HAP-1 (cell line): ENCODE measurements around the gene LRRC14B.

Experiments used
- DNase-seq, 2 experiments: peaks; one replicate each; pipeline ENCODE4 v3.0.0-alpha.2; 2016 to 2020; ENCODE audit warnings: low spot score in 2 of 2
- H3K27me3 ChIP-seq: fragments of 250-450 bp; sonication (Bioruptor Pico); 2 replicates; pipeline ENCODE4 v1.5.1; 2020; ENCODE audit warnings: low read depth, mild to moderate bottlenecking, moderate library complexity
- H3K36me3 ChIP-seq: fragments of 250-450 bp; sonication (Bioruptor Pico); replicated peaks from 2 replicates; pipeline ENCODE4 v1.5.1; 2020; ENCODE audit warnings: mild to moderate bottlenecking
- H3K4me1 ChIP-seq: fragments of 250-450 bp; sonication (Bioruptor Pico); 2 replicates; pipeline ENCODE4 v1.5.1; 2020; ENCODE audit warnings: mild to moderate bottlenecking
- H3K4me3 ChIP-seq: fragments of 250-450 bp; sonication (Bioruptor Pico); 2 replicates; pipeline ENCODE4 v1.5.1; 2020; ENCODE audit warnings: mild to moderate bottlenecking, moderate library complexity
- H3K9me3 ChIP-seq: fragments of 250-450 bp; sonication (Bioruptor Pico); 2 replicates; pipeline ENCODE4 v1.5.1; 2020; ENCODE audit warnings: mild to moderate bottlenecking, moderate library complexity
- in situ Hi-C: fragments of 300-500 bp; cut with MboI; formaldehyde crosslinking; loops from 3 replicates; pipeline ENCODE4 v1.14.3; 2020; ENCODE audit warnings: low sequenced_read_pairs, inconsistent platforms, mixed read lengths

LRRC14B gene

GRCh38 chr5:155651-156410 lies 35.5 kb upstream of the LRRC14B start:
- H3K4me1 ChIP-seq, result no peaks in the 10 kb centered on the region
- in situ Hi-C loops, result no loop called here
- H3K9me3 ChIP-seq, result no peaks in the 10 kb centered on the region
- no peak for DNase-seq
- no peak overlapping the region for H3K4me3 ChIP-seq
- H3K36me3 ChIP-seq, result peaks cover 25% of the 10 kb centered on the region
- no peaks in the 10 kb centered on the region for H3K27me3 ChIP-seq

GRCh38 chr5:156411-157072 lies 34.8 kb upstream of the LRRC14B start:
- in situ Hi-C loops, result no loop called here
- no peaks in the 10 kb centered on the region for H3K27me3 ChIP-seq
- no peak for DNase-seq
- H3K36me3 ChIP-seq, result peaks cover 25% of the 10 kb centered on the region
- no peak overlapping the region for H3K4me3 ChIP-seq
- no peaks in the 10 kb centered on the region for H3K4me1 ChIP-seq
- no peaks in the 10 kb centered on the region for H3K9me3 ChIP-seq

- no peaks in the 10 kb centered on the region for H3K4me1 ChIP-seq
- in situ Hi-C loops, result no loop called here
- H3K36me3 ChIP-seq, result peaks cover 30% of the 10 kb centered on the region
- no peaks in the 10 kb centered on the region for H3K27me3 ChIP-seq
- no peaks in the 10 kb centered on the region for H3K9me3 ChIP-seq
- peak in 1 of 2 experiments; percentile 3 for DNase-seq
- no peak overlapping the region for H3K4me3 ChIP-seq
These were observed 34.1 kb upstream of the LRRC14B start for GRCh38 chr5:157126-157715.

- in situ Hi-C loops, result no loop called here
- Histone ChIP-seq H3K4me1 (no peaks in the 10 kb centered on the region), H3K4me3 (no peak overlapping the region), H3K27me3 (no peaks in the 10 kb centered on the region), H3K36me3 (peaks cover 30% of the 10 kb centered on the region), H3K9me3 (no peaks in the 10 kb centered on the region)
- peak in 1 of 2 experiments; percentile 7 for DNase-seq
These were observed 33.5 kb upstream of the LRRC14B start for GRCh38 chr5:157801-158200.

- Histone ChIP-seq H3K4me3 (no peak overlapping the region), H3K9me3 (no peaks in the 10 kb centered on the region), H3K36me3 (peaks cover 21% of the 10 kb centered on the region), H3K4me1 (no peaks in the 10 kb centered on the region), H3K27me3 (no peaks in the 10 kb centered on the region)
- peak in 1 of 2 experiments; percentile 3 for DNase-seq
- in situ Hi-C loops, result no loop called here
These were observed 32.4 kb upstream of the LRRC14B start for GRCh38 chr5:158807-159447.

- Histone ChIP-seq H3K4me1 (no peaks in the 10 kb centered on the region), H3K4me3 (no peak overlapping the region), H3K27me3 (no peaks in the 10 kb centered on the region), H3K9me3 (no peaks in the 10 kb centered on the region), H3K36me3 (peaks cover 21% of the 10 kb centered on the region)
- DNase-seq, result no peak
- in situ Hi-C loops, result no loop called here
These were observed 31.7 kb upstream of the LRRC14B start for GRCh38 chr5:159448-160172.

- in situ Hi-C loops, result no loop called here
- no peaks in the 10 kb centered on the region for H3K27me3 ChIP-seq
These were observed 31.2 kb upstream of the LRRC14B start for GRCh38 chr5:160173-160510.

GRCh38 chr5:160921-161802 lies 30.1 kb upstream of the LRRC14B start:
- Histone ChIP-seq H3K9me3 (no peaks in the 10 kb centered on the region), H3K36me3 (peaks cover 8% of the 10 kb centered on the region), H3K27me3 (no peaks in the 10 kb centered on the region), H3K4me3 (no peak overlapping the region), H3K4me1 (no peaks in the 10 kb centered on the region)
- in situ Hi-C loops, result no loop called here
- DNase-seq, result no peak

More at GRCh38 chr5:160173-160510, 31.2 kb upstream of the LRRC14B start:
- DNase-seq, result no peak
- no peak overlapping the region for H3K4me3 ChIP-seq
- H3K9me3 ChIP-seq, result no peaks in the 10 kb centered on the region
- no peaks in the 10 kb centered on the region for H3K4me1 ChIP-seq
- peaks cover 16% of the 10 kb centered on the region for H3K36me3 ChIP-seq

GRCh38 chr5:161803-162110 lies 29.5 kb upstream of the LRRC14B start:
- no peak for DNase-seq
- H3K36me3 ChIP-seq, result peaks cover 8% of the 10 kb centered on the region
- no peak overlapping the region for H3K4me3 ChIP-seq
- in situ Hi-C loops, result no loop called here
- H3K9me3 ChIP-seq, result no peaks in the 10 kb centered on the region
- H3K27me3 ChIP-seq, result no peaks in the 10 kb centered on the region
- H3K4me1 ChIP-seq, result no peaks in the 10 kb centered on the region

- in situ Hi-C loops, result no loop called here
- no peak for DNase-seq
- H3K36me3 ChIP-seq, result peaks cover 8% of the 10 kb centered on the region; the same call in 1 of the 2 replicates
These were observed 29.1 kb upstream of the LRRC14B start for GRCh38 chr5:162190-162564.

GRCh38 chr5:162565-163337 lies 28.5 kb upstream of the LRRC14B start:
- no peak overlapping the region for H3K4me3 ChIP-seq
- no peaks in the 10 kb centered on the region for H3K27me3 ChIP-seq
- H3K4me1 ChIP-seq, result no peaks in the 10 kb centered on the region
- DNase-seq, result no peak
- H3K36me3 ChIP-seq, result peaks cover 8% of the 10 kb centered on the region; the same call in 1 of the 2 replicates
- no peaks in the 10 kb centered on the region for H3K9me3 ChIP-seq
- in situ Hi-C loops, result no loop called here

More at GRCh38 chr5:162190-162564, 29.1 kb upstream of the LRRC14B start:
- Histone ChIP-seq H3K4me1 (no peaks in the 10 kb centered on the region), H3K4me3 (no peak overlapping the region), H3K9me3 (no peaks in the 10 kb centered on the region), H3K27me3 (no peaks in the 10 kb centered on the region)

GRCh38 chr5:163338-163620 lies 28.0 kb upstream of the LRRC14B start:
- Histone ChIP-seq H3K4me3 (no peak overlapping the region), H3K27me3 (no peaks in the 10 kb centered on the region), H3K36me3 (peaks cover 8% of the 10 kb centered on the region; the same call in 1 of the 2 replicates), H3K9me3 (no peaks in the 10 kb centered on the region), H3K4me1 (no peaks in the 10 kb centered on the region)
- no peak for DNase-seq
- in situ Hi-C loops, result no loop called here
